Raji (cell line): Measurements from ENCODE around the gene CCDC159.

Source experiments
- POLR2A ChIP-seq: IDR thresholded peaks from 2 replicates; pipeline ENCODE4 v1.6.1; 2011; ENCODE audit warnings: low read depth, low read length, control low read depth; ENCODE audit not compliant: insufficient read depth

Gene CCDC159

GRCh38 chr19:11359421-11359820, 13.1 kb downstream of the CCDC159 start:
- no peak for TF ChIP-seq POLR2A

DNA sequence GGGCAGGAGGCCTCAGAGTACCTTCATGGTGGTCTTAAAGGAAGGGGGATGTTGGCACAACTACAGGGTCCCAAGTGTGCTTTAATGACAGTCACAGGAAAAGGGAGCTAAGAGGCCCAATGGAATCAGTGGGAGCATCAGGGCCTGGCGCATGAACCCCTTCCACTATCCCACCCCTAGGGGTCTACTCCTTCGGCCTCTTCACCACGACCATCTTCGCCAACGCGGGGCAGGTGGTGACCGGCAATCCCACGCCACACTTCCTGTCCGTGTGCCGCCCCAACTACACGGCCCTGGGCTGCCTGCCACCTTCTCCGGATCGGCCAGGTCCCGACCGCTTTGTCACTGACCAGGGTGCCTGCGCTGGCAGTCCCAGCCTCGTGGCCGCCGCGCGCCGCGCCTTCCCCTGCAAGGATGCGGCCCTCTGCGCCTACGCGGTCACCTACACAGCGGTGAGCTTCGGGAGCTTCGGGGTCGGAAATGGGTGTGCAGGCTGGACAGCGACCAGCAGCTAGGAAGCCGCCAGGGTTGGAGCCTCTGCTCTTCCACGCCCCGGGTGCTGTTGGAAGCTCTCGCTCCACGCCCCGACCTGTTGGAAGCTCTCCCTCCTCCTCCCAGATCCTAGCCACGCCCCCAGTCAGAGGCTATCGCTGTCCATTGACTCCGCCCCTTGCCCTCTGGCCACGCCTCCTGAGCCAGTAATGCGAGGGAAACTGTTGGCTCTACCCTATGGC, 14.9 kb downstream of the CCDC159 start:
- no peak for TF ChIP-seq POLR2A

DNA sequence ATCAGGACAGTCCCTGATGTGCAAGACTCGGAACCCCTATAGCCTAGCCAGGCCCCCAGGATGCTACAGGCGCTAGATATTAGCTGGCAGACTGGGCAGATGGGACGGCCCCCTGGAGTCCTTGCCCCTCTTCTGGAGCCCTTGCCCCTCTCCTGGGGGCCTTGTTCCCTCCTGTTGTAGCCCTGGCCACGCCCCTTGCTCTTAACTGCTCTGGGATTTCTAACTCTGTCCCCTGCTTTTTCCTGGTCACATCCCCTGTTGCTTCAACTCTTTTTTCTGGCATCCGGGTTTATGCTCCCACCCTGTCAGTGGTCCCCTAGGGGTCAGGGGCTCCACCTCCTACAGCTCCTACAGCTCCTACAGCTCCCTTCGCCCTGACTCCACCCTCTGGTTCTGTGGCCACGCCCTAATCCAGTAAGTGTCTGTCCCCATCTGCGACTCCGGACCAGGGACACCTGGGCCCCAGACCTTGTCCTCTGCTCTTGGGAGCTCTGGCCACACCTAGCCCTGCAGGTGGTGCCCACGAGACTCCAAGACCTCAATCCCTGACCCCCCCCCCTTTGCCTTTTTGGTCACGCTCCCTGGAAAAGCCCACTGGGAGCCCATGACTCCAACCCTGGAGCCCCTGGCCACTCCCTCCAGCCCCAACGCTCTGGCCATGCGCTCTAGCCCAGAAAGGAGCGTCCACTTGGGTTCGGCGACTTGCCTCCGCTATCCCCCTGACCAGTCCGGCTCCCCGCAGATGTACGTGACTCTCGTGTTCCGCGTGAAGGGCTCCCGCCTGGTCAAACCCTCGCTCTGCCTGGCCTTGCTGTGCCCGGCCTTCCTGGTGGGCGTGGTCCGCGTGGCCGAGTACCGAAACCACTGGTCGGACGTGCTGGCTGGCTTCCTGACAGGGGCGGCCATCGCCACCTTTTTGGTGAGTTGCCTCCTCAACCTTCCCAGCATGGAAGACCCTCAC, 15.7 kb downstream of the CCDC159 start:
- no peak for TF ChIP-seq POLR2A

DNA sequence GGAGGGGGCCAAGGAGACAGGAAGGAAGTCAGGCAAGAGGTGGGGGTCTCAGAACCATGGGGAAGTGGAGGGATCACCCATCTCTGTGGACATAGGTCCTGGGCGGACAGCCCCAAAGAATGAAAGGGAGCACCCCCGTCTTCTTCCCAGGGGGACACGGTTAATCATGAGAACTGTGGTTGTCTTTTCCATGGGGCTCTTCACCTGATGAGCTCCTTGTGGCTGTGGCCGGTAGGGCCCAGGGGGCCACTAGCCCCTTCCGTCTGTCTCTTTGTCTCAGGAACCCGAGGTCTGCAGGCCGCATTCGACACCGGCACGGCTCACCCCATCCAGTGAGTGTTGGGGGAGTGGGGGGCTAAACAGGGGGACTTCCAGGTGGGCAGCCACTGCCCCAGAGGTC, 17.6 kb downstream of the CCDC159 start:
- TF ChIP-seq POLR2A = no peak

- TF ChIP-seq POLR2A = no peak
Observed at GRCh38 chr19:11364296-11364904, 18.1 kb downstream of the CCDC159 start.

GRCh38 chr19:11364935-11365334, 18.6 kb downstream of the CCDC159 start:
- TF ChIP-seq POLR2A = no peak

DNA sequence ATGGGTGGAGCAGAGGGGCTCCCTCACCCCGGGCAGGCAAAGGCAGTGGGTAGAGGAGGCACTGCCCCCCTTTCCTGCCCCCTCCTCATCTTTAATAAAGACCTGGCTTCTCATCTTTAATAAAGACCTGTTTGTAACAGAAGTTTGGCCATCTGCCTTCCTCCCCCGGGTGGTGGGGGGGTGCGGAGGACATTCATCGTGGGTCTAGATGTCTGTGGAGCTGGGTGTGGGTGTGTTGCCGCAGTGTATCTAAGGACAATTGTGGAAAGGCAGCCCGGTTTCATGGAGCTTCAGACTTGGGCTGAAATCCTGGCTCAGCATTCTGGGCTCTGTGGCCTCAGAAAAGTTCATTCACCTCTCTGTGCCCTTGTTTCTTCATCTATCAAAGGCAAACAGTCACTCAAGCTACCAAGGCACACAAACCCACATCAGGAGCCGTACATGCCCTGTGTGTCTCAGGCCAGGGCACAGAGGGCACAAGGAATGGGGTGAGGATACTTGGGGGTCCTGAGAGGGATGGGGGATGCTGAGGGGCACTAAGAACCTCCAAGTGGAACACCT, 19.3 kb downstream of the CCDC159 start:
- TF ChIP-seq POLR2A = no peak

GRCh38 chr19:11367528-11367927, 21.2 kb downstream of the CCDC159 start:
- TF ChIP-seq POLR2A = no peak

DNA sequence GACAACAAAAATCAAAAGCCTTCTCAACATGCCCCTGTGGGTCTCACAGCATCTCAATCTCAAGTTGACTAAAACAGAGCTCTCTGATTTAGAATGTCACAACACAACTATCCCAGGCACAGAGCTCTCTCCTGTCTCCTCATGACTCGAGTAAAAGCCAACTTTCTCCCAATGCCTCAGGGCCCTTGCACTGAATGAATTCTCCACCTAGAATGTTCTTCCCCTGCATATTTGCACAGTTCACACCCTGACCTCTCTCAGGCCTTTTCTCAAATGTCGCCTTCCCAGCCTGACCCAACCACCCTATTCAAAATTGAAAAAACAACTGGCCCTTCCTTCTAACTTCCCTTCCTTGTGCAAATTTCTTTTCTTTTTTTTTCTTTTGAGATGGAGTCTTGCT, 24.4 kb downstream of the CCDC159 start:
- TF ChIP-seq POLR2A = no peak

DNA sequence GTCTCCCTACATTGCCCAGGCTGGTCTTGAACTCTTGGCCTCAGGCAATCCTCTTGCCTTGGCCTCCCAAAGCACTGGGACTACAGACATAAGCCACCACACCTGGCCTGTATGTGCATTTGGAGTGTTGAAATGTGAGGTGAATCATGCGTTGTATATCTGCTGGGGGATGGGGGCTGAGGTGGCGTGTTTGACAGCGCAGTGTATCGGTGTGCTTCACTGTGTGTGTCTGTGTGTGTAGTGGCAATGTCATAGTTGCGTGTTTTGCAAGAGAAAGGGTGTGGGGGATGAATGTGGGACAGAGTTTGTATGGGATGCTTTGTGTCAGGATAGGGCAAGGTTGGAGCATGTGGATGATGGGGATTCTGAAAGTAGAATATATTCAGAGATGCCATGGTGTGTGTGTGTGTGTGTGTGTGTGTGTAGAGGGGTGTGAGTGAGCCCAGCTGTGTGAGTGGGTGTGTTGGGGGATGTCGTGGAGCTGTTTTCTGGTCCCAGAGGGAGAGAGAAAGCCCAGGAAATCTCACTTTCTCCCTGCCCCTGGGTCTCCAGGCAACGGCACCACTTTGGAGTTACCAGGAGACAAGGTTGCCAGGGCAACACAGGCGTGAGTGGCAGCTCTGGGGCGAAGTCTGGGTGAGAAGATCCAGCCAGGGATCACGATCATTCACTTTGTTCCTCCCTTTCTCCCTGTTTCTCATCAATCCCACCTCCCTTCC, 27.0 kb downstream of the CCDC159 start:
- no peak for TF ChIP-seq POLR2A

DNA sequence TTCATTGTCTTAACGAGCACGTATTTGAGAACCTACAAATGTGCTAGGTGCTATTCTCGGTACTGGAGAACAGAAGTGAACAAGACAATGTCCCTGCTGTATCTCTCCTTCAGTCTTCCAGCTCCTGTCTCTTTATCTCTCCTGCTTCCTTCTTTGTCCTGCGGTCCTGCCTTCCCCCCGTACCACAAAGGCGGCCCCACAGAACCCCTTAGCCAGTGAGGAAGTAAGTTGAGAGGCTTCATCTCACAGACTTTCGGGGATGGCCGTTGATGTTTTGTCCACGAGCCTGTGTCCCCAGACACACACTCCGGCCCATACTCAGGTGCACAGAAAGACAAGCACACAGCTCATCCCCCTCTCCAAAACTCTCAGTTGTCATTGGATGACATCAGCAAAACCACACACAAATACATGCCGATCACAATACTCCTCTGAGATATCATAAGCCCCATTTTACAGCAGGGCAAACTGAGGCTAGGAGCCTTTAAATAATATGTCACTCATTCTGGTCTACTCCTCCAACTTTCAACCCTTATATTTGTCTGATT, 27.6 kb downstream of the CCDC159 start:
- no peak for TF ChIP-seq POLR2A

- TF ChIP-seq POLR2A = no peak; the same call in 1 of the 2 replicates
Observed at GRCh38 chr19:11374433-11375142, 28.3 kb downstream of the CCDC159 start, which contains the start of gene SWSAP1. TSS of gene SWSAP1 (plus strand) at chr19:11374666. CDS start at chr19:11374681, 15 bp downstream.

- TF ChIP-seq POLR2A = peak; percentile 71
Observed at GRCh38 chr19:11375143-11375948, 29.0 kb downstream of the CCDC159 start.
